G401.6 (cell line): ENCODE measurements around the gene RIMS1.

Source experiments
- FAIRE-seq: peaks from 2 replicates; lab custom pipeline; 2012; peaks lifted over from hg19 to GRCh38; lab: Jason Lieb, UNC

Gene RIMS1

DNA sequence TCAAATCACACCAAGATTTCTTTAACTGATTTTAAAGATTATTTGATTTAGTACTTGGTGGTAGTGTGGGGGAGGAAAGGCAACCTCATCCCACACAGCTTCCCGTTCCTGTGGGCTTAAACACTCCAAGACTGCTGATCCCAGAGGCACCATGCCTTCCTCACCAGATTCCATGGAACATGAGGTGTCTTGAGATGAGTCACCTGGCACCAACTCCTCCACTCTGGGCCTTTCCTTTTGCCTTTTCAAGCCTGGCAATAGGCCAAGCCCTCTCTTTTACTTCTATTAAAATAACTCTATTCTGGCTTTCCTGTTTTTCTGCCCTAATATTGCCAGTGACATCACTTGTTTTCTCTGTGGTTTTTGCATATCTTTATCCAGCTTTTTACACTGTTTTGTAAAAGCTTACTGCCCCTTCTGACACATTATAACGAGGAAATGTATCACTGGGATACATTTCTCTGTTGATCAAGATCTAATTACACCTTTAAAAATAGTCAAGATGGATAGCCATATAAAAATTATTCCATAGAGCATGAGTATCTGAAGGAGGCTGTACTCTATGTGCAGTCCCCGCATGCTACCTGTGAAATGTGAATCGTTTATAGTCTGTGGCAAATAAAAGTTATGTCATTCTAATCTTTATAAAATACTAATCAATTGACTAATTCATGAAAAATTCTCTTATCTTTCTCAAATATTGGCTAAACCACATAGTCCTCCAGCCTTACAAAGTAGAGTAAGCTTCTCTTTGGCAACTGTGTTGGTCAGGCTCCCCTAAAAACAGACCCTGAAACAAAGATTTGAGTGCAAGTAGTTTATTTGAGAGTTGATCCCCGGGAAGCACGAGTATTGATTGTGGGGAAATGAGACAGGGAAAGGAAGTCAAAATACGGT, 477.7 kb downstream of the RIMS1 start:
- FAIRE-seq = no peak

- FAIRE-seq = no peak
These were observed 479.4 kb downstream of the RIMS1 start for GRCh38 chr6:72365773-72366172.

DNA sequence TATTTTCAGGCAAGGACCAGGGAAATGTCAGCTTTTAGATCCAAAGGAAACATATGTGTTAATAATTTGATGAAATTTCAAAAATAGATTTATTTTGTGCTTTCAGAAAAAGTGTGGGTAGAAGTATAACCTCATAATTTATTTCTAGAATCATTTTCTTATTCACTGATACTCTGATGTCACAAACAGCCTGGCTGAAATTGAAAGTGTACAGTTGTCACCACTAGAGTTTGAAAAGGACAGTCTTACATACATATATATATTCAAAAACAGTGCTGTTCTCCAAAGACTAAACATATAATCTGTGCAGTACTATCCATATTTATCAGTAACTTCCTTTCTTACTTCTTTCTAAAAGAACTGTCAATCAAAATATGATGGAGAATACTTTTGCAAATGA, 481.1 kb downstream of the RIMS1 start:
- FAIRE-seq = no peak

DNA sequence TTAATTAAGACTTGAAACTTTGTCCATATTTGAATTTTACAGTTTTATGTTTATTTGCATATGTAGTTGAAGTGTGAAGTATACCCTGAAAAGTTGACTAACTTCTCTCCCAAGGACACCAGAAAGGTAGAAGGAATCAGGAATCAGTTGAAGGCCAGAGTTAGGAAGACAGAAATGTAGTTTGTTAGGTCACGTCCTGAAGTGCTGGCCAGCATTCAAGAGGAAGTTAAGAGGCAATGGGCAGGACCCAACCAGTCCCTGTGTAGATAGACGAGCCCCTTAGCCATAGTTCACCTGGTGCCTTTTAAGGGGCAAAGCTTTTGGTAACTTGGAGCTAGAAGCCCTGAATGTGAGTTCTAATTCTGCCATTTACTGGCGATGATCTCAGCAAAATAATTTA, 485.1 kb downstream of the RIMS1 start:
- no peak for FAIRE-seq

DNA sequence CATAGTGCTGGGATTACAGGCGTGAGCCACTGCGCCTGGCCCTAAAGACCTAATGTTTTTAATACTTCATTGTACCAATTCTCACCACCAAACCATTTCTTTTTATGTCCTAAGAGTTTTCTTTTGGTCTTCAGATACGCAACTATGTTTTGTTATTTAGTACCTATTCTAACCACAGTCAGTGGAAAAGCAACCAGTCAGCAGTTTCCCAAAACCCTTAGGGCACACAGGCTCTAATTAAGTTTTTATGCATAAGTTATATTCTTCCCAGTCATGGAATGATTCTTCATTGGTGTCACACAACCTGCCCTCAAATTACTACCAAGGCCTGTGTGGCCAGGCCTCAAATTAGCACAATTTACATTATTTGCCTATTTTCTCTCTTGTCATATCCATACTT, 487.8 kb downstream of the RIMS1 start:
- no peak for FAIRE-seq

- FAIRE-seq = no peak
These were observed 488.5 kb downstream of the RIMS1 start for GRCh38 chr6:72374857-72375256.

DNA sequence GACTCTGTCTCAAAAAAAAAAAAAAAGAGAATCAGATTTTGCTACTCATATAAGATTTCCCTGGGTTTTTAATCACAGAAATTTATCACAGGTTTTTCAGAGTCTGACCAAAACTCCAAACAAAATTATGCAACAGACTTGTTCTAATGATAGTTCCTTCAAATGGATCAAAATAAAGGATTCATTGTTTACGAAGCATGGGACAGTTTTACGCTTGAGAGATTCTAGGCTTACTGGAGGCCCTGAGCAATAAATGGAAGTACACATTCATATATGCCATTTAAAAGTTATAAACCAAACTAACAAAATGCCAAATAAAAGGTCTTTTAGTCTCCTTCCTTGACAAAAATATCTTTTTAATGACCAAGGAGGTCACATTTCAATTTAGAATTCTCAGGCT, 490.4 kb downstream of the RIMS1 start:
- FAIRE-seq = no peak

DNA sequence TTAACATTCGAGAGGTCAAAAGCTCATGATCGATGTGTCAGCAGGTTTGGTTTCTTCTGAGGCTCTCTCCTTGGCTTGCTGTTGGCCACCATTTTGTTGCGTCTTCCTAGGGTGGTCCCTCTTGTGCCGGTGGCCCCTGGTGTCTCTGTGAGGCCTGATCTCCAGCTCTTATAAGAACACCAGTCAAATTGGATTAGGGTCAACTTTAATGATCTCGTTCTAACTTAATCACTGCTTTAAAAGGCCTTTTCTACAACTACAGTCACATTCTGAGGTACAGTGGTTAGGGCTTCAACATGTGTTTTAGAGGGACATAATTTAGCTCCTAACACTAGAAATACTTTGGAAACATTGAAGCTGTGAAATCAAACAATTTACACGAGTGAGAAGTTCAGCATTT, 494.7 kb downstream of the RIMS1 start:
- no peak for FAIRE-seq

DNA sequence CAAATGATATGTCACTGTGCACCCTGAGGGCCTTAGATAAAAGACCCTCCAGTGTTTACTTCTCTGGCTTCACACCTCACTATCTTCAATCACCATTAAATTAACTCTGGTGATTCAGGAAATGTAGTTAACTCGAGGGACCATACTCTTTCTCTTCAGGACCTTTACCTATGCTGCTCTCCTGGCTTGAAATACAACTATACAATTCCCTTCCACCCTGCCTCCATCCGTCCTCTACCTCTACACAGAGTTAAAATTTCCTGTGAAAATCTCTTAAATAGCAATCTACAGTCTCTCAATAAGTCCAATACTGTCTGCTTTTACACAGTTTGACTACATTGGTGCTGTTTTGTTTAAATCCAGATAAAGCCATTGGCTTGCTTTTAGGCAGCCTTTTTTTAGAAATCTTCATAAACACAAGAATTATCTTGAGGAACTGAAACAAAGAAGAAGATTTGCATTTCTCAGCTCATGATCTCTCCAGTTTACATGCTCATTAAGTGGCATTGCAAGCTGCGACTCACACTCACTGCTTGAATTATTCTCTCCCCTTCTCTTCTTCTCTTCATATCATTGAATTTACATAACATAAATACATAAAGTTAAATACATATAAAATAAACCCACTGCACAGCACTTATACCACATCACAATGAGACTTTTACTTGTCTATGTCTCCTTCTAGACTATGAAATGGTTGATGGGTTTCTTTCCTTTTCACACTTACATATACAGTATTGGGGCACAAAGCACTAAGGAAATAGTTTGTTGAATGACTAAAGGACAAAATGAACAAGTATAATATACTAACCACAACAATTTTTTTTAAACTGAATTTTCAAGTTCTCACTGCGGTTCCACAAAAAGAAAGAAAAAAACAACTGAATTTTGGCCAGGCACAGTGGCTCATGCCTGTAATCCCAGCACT, 496.5 kb downstream of the RIMS1 start:
- FAIRE-seq = no peak

DNA sequence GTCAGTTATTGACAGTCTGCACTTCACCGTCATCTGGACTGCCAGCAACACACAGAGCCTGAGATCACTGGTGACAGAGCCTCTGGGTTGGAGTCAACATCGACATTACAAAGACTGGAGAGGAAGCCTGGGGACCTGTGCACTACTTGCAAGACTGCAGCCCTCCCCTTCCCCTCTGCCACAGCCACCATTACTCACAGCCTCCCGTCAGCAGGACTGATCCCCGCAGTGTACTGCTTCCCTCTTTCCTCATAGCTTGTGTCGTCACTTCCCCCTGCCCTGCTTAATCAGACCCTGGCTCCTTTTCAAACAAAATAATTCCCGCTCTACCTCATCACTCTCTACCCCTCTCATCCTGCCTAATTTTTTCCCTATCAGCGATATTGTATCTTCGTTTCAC, 500.0 kb downstream of the RIMS1 start:
- FAIRE-seq = no peak

DNA sequence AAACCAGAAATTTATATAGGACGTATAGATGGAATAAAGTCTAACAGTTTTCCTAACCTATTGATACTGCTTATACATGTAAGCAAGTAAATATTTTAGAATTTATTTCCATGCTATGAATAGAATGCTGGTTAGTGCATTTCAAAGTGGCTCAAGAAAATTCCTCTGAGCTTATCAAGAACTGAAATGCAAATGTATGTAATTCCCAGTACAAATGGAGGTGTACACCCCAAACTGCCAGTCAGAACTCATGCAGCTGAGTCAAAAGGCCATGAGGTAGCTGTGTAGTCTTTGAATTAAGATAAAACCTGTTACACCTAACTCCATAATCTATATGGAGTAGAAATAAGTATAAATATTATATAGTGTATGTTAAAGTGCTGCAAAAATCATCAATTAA, 503.3 kb downstream of the RIMS1 start:
- no peak for FAIRE-seq

- no peak for FAIRE-seq
These were observed 504.2 kb downstream of the RIMS1 start for GRCh38 chr6:72390548-72390947.

- no peak for FAIRE-seq
These were observed 515.5 kb downstream of the RIMS1 start for GRCh38 chr6:72401865-72402264.

GRCh38 chr6:72403413-72403812, 517.1 kb downstream of the RIMS1 start:
- FAIRE-seq = no peak

DNA sequence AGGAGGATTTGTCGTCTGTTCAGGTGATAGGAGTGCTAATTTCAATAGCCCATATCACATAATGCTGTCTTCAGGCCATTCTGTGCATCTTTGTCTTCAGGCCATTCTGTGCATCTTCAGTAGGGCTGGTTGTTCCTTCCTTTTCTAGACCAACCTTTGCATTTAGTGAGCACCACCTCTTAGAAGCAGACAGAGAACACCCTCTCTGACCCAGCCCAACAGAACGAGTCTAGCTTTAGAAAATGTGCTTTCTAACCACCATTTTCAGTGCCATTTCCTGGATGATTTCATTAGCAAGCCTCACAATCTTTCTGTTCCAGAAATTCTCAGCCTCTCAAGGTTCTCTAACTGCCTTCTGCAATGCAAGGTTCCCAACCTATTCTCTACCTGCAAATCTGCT, 520.2 kb downstream of the RIMS1 start:
- FAIRE-seq = no peak

GRCh38 chr6:72410769-72411168, 524.4 kb downstream of the RIMS1 start:
- no peak for FAIRE-seq

DNA sequence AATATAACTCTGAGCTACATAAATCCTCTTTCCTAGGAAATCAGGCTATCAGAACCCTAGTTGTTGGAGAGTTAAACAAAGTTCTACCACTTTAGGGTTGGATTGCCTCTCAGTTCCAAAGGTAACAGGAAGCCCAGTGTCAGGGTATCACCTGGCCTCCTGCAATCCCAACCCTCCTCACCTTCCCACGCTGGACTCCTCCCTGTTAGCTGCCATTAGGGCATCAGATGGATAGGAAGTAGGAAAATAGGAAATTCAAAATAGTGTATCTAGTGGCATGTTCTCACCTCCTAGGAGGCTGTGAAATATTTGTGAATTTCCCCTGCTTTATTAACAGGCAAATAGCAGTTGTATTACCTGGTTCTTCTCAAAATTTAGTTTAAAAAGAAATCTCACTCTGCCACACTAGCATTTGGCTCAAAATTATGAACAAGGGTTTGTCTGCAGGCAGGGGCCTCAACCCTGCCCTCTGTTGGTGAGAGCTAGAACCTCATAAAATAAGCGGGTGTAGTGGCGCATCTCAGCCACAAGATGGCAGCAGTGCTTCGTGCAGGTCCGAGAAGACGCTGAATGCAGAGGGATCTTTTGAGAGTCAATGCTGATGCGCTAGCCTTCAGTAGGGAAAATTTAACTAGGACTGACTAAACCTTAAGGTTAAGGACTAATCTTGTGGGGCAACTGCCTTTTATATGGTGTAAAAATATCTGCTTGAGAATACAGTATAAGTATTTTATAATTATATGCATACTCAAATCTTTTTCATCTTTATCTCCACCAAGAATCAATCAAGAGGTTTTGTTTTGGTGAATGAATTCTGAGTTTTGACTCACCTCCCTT, 525.7 kb downstream of the RIMS1 start:
- peak; percentile 87 for FAIRE-seq

- no peak for FAIRE-seq
These were observed 526.3 kb downstream of the RIMS1 start for GRCh38 chr6:72412709-72413044.

DNA sequence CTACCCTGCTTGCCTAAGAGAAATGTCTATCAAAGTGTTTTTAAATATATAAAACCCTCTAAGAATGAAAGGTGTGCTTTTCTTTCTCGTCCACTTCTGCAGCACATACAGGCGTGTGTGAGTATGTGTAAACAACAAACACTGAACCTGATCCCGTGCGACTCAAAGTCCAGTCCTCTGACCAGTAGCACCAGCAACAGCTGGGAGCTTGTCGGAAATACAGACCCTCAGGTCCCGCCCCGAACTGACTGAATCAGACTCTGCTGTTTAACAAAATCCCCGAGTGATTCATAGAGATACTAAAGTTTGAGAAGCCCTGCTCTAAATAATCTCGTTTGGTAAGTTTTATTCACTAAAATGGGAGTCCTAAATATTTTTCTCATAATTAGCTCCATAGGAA, 527.5 kb downstream of the RIMS1 start:
- no peak for FAIRE-seq

- no peak for FAIRE-seq
These were observed 528.3 kb downstream of the RIMS1 start for GRCh38 chr6:72414657-72415056.

DNA sequence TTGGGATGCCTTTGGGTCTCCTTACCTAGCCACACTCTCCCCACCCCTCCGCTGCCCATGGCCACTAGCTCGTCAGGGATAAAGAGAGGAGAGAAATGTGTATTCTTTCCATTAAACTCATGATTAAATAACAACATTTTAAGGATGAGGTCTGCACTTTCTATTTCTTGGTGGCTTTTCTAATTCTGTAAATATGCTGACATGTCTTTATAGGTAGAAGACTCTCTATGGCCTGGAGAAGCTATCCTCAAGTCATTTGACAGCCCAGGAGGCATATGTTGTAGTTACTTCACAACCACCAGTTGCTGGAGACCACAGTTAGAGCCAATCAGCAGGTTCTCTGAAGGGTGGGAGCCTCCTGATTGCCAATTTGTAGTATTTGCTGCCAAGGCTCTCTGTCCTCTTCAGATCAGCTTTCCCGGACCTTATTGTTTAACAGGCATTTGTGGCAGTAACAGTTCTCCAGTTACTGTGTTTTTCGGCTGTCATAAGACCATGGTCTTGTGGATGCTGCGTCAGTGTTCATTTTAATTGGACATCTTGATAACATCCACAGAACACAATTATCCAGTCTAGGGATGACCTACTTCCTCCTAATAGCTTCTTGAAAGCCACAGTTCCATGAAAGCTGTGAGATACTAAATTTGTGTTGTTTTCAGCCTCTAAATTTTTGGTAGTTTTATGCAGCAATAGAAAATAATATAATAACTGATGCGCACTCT, 530.6 kb downstream of the RIMS1 start:
- FAIRE-seq = no peak

DNA sequence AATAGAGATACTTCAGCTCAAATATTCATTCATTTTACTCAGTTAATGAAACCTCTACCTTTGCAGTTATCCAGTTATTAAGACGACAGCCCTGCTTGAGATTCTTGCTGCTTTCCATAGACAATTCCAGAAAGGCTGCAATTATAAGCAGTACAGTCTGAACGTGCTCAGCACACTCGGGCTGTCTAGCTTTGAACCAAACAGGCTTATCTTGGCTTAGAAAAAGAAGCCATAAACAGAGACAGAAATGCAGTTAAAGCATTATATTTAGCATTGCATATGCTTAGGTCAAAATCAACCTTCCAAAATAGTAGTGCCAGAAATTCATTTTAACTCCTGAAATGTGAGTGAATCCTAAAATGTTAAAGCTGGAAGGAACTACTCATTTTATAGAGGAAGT, 531.4 kb downstream of the RIMS1 start:
- FAIRE-seq = no peak
